ENCODE measurements around the gene CD81.
"Not testable (repeated sequence)": the region's sequence is repeated elsewhere in the genome, so short reads cannot be mapped to it uniquely, and the experiment has no call there.

CD81 gene

DNA sequence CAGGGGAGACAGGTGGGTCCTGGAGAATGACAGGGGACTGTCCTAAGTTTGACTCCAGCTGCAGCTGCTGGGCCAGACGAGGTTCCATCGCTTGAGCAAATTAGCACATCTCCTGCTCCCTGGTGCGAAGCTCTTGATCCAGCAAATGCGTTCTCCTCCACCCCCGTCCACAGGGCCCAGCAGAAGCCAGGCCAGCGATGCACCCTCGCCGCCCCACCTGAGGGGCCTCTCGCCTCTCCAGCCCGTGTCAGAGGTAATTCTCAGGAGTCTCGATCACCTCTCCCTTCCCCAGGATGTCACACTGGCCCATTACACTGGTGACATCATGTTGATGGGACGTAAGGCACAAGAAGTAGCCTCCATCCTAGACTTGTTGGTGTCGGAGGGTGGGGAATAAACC lies 19.5 kb upstream of the CD81 start:
- DNase-seq, result not testable (repeated sequence)

DNA sequence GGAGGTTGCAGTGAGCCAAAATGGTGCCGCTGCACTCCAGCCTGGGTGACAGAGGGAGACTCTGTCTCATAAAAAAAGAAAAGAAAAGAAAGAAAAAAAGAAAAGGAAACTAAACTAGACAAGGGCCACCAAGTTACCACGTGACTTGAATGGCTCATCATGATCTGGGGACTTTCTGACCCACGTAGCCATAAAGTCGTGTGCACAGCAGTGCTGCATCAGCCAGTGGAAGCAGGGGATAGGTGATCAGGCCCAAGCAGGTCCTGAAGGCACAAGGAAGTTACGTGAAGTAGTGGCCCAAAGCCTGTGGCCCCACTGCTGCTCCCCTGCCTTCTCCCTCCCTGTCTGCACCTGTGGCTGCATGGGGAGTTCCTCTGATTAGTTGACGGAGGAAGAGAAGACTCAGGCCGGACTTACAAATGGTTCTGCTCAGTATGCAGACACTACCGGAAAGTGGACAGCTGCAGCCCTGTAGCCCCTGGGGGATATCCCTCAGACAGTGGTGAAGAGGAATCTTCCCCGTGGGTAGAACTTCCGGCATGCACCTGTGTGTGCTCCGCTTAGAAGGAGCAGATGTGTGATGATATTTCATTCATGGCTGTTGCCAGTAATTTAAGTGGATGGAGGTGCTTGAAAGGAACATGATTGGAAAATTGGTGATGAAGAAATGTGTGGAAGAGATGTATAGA lies 18.2 kb upstream of the CD81 start:
- DNase-seq, result no peak

DNA sequence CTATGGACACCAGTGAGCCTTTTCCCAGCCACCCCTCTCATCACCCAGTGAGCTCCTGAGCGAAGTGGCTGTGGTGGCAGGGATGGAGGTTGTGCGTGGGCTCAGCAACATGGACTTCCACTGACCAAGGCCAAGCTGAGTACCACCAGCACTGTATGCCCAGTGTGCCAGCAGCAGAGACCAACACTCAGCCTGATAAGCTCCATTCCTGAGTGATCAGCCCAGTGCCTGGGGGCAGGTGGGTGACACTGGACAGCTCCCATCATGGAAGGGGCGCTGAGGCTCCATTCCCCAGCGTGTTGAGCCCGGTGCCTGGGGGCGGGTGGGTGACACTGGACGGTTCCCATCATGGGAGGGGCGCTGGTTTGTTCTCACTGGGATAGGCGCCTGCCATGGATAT lies 17.6 kb upstream of the CD81 start:
- DNase-seq, result no peak

DNA sequence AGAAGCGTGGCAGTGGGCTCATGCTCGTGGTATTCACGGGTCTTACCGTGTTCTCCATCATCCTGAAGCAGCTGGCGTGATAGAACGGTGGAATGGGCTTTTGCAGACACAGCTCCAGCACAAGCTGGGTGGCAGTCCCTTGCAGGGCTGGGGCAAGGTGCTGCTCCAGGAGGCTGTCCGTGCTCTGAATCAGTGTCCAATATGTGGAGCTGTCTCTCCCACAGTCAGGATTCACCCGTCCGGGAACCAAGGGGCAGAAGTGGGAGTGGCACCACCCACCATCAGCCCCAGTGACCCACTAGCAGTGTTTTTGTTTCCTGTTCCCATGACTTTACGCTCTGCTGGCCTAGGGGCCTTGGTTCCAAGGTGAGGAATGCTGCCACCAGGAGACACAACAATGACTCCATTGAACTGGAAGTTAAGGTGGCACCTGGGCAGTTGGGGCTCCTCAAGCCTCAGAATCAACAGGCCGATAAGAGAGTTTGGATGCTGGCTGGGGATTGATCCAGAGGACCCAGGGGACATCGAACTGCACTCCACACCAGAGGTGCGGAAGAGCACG lies 16.9 kb upstream of the CD81 start:
- no peak for DNase-seq

DNA sequence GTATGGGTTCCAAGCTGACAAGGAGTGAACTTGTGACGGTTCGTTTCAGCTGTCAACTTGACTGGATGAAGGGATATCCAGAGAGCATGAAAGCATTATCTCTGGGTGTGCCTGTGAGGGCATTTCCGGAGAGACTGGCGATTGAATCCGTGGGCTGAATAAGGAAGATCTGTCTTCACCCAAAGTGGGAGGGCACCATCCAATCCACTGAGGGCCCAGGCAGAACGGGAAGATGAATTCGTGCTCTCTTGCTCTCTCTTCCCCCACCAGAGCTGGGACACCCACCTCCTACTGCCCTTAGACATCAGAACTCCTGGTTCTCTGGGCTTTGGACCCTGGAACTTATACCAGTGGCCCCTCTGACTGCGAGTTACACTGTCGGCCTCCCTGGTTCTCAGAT lies 15.5 kb upstream of the CD81 start:
- no peak for DNase-seq

DNA sequence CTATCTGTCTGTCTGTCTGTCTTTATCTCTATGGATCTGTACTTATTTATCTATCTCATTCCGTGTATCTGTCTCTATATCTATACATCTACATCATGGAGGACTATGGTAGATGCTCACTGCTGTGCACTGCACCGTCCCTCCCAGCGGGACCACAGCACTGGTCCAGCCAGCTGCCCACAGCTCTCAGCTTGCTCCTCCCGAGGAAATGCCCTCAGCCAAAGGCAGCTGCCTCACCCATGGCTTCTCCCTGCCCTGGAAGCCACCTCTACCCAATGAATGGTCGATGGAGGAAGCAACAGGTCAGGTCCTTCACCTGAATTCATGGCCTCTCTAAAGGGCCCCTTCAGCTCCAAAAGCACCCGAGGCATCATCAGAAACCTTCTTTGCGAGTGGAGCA lies 14.7 kb upstream of the CD81 start:
- no peak for DNase-seq

DNA sequence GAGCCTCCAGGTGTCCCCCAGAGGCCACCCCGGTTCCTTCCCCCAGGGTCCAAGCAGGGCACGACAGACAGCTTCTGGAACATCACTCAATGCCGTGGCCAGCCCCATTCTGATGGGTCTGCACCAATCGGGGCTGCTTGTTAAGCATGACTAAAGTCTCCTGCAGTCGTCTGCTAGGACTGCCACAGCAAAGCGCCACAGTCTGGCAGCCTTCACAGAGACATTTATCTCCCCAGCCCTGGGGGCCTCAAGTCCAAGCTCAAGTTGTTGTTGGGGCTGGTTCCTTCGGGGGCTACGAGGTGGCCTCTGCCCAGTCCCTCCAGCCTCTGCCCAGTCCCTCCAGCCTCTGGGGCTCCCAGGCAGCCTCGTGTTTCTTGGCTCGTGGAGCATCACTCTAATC lies 14.0 kb upstream of the CD81 start:
- DNase-seq, result no peak

DNA sequence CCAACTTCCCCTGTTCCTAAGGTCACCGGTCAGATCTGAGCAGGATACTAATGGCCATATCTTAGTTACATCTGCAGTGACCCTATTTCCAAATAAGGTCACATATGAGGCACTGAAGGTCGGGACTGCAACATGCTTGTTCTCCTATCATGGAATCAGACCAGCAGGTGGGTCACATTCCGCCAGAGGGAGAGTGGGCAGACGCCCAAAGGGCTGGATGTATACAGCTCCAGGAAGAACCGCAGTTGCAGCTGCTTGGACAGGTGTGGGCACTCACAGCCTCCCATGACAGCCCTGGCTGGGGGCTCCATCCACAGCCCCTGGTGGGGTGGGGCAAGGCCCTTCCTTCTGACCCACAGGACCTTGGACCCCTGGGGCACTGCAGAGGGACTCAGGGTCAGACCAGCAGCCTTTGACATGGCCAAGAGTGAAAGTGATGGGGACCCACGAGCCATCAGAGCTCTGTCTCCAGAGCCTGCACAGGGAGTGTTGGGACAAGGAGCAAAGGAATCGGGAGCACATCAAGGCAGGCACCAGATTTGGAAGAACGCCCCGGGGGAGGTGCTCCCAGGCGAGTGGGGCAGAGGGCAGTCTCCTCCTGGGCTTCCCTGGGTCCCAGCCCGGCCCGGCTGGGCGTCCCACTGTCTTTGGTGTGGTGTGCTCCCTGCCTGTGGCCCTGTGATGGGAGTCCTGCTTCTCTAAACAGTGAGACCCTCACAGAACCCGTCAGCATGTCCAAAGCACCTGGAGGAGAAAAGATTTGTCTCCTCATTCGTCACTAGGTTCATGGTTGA lies 13.3 kb upstream of the CD81 start:
- DNase-seq, result no peak

DNA sequence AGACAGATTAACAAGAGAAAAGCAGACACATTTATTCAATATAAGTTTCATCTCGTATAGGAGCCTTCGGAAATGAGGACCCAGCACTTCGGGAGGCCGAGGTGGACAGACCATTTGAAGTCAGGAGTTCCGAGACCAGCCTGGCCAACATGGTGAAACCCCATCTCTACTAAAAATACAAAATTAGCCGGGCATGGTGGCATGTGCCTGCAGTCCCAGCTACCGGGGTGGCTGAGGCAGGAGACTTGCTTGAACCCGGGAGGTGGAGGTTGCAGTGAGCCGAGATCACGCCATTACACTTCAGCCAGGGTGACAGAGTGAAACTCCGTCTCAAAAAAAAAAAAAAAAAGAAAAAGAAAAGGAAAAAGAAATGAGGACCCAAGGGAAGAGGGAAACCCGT lies 12.7 kb upstream of the CD81 start:
- not testable (repeated sequence) for DNase-seq

DNA sequence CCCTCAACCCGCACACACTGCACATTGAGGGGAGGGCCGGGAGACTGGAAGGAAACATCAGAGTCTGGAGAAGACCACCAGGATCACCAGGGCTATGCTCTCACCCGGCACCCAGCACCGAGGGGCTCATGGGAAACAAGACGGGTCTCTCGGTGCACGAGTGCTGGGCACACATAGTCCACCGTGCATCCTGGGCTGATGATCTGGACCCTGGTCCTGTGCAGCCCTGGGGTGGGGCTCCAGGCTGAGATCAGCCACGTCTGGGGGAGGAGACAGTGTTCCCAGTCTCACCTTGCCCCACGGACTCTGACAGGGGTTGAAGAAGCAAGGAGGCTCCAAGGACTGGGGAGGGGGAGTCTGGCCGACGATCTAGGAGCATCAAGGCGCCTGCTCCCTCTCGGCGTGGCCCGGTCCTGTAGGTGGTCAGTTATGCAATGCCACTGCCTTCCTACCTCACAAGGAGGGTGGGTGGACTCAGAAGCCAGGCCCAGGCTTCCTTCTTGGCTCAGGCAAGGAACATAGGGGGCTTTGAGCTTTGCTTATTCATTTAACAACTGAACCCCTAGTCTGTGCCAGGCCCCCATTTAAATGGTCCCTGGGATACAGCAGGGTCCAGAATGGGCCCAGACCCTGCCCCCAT lies 11.4 kb upstream of the CD81 start:
- DNase-seq, result no peak

DNA sequence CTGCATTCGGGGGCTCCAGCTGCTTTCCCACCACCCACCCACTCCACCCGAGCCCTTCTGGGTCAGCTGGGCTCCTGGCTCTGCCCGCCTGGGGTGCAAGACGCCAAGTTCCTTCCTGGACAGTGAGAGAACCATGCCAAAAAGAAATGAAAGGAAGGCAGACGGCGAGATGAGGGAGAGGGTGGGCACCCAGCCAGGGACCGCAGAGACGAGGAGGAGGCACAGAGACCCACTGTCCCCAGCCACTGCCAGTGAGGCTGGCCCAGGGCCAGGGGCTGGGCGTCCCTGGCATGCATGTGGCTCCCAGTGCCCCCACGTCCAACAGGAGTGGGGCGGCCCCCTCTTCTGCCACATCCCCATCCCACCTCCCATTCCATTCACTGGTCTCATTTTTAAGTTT lies 10.8 kb upstream of the CD81 start:
- no peak for DNase-seq

DNA sequence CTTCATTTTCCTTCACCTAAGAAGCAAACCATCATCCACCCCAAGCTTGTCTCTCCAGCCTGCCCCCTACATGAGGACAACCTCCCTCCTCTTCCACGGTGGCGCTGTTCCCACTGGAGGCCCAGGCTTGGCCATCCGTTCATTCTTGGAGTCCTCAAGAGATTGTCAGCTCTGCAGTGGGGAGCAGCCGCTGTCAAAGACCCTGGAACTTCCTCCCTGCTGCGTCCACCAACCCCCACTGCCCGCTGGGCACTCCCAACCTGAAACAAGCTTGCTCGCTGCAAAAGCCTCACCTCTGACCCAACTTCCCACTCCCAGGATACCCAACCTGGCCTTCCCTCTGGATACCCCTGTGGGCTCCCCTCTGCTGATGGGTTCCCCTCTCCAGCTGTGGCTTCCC lies 10.4 kb upstream of the CD81 start:
- no peak for DNase-seq

DNA sequence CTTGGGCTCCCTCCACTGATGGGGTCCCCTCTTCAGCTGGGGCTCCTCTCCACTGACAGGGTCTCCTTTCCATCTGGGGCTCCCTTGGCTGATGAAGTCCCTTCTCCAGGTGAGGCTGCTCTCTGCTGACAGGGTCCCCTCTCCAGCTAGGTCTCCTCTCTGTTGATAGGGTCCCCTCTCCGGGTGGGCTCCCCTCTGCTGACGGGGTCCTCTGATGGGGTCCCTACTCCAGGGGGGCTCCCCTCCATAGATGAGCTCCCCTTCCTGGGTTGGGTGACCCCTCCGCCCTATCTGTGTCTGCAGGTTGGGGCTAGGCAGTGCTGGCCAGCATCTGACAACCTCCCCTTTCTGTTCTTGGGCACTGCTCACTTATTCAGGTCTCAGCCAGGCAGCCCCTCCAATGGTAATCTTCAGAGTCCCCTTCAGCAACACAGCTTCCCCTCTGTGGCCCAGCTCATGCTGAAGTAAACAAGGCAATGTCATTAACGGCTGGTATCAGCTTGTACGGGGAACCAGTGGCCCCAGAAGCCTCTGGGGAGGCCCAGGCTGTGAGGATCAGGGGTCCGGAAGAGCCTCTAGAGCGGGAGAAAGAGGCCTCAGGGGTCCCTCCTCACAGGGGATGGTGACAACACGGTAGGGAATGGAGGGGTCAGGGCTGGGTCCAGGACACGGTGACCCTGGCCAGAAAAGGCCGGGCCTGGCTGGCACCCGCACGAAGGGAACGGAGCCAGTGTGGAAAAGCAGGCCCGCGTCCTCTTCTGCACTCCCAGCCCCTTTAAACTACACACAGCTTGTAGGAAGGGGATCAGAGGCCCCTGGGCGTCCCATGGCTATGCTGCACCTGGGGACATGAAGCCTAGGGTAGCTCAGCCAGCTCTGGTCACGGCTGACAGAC lies 9.6 kb upstream of the CD81 start:
- DNase-seq, result no peak

DNA sequence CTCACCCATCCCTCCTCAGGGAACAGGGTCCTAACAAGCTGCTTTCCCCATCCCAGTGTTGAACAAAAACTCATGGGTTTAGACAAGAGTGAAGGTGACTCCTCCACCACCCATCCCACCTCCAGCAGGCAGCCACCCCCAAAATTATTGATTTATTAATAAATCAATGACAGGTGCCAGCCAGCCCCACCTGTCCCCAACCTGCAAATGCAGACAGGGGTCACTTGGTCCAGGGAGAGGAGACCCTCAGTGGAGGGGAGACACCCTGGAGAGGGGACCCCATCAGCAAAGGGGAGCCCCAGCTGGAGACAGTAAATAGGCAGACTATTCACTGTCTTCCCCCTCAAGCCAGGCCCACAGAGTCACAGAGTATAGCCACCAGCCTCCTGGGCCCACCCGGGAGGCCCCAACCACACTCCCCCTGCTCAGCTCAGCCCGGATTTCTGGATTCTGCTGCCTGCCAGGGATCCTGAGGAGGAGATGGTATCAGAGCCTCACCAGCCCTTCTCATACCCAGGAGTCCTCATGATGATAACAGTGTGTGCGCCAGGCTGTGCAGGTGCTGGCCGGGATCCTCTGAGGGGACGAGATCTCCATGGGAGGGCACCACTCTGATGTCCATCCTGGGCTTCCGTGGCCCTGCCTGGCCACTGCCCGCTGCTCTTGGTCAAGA lies 8.8 kb upstream of the CD81 start:
- DNase-seq, result no peak

DNA sequence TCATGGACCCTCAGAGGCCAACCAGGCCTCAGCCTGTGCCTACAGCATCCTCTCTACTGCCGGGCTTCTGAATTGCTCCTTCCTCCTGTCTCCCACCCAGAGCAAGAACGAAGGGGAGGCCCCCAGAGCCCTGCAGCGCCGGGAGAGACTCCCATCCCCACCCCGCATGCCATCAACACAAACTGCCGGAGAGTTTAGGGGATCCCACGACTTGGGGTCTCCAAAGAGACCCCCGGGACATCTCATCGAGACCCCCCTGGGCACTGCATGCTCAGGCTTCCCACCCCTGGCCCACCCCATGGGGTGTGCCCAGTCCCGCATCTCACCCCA lies 8.3 kb upstream of the CD81 start:
- no peak for DNase-seq

DNA sequence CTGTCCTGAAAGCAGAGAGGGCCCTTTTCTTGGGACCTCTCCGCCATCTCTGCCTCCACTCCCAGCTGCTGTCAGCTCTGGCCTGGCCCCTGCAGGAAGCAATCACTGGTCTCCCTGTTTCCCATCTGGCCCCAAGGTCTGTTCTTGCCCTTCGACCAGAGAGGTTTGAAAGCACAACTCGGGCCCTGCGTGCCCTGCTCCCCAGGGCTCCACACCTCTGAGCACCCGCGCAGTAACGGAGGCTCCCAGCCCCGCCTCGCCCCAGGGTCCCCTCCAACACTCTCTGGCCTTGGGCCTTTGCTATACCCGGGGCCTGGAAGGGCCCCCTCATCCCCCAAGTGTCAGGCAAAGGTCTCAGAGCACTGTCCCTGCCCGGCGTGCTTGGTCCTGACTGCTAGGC lies 7.8 kb upstream of the CD81 start:
- no peak for DNase-seq

DNA sequence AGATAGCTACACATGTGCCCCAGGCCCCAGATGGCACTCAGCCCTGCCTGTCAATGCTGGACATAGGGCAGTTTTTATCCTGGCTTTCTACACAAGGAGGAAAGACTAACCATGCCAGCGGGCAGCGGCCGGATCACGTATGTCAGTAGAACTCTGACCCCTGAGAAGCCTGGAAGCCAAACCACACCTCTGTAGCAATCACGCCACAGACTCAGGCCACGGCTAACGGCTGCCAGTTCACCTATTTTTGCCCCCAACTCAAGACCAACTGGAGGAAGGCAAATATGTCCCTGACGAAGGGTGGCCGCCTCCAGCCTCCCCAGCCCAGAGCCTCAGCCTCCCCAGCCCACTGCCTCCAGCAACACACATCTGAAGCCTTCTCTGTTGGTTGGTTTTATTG lies 7.2 kb upstream of the CD81 start:
- no peak for DNase-seq

DNA sequence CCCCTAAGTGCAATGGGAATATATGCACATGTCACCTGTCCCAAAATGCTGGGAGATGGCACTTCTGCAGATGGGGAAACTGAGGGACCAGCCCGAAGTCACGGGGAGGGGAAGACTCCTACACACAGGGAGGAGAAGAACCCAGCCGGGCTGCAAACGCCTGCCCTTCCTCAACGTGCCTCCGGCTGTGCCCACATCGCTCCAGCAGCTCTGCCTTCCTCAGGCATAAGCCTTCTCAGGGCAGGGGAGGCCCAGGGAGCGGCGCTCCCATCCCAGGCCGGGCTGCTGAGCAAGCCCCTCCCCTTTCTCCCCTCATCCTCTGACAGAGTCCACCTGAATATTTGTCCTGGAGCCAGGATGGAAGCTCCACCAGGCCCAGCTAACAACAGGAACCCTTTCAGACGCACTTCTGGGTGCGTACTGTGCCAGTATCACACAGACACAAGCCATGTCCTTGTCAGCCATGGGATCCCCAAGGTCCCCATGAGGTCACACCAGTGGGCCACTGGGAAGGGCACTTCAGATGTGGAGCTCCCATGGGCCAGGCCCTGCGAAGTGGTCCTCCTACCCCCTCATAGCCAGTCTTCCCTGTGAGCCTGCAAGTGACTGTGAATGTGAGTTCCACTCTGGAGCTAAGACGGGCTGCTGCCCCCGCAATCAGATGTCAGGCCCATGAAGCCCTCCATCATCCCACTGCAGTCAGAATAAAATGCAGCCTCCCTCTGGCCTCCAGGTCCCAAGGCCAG lies 2.5 kb upstream of the CD81 start:
- no peak for DNase-seq

DNA sequence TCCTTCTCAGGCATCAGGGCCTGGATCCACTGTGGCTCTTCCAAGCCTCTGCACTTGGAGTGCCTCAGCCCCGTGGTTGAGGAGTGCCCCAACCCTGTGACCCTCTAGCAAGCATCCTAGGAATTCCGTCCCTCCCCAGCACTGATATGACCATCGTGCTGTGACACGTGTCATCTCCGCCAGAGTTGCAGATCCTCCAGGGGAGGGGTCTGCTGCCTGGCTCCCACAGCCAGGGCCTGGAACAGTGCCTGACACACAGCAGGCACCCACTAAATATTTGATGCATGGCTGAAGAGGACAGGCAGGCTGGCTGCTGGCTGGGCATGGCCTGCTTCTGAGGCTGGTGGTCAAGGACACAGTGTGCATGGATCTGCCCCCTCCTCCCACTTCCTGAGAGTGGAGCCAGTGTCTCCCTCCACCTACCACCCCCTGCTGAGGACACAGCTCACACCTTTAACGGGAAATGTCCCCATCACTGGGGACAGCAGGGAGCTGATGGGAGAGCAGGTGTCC lies 1.7 kb upstream of the CD81 start:
- no peak for DNase-seq

DNA sequence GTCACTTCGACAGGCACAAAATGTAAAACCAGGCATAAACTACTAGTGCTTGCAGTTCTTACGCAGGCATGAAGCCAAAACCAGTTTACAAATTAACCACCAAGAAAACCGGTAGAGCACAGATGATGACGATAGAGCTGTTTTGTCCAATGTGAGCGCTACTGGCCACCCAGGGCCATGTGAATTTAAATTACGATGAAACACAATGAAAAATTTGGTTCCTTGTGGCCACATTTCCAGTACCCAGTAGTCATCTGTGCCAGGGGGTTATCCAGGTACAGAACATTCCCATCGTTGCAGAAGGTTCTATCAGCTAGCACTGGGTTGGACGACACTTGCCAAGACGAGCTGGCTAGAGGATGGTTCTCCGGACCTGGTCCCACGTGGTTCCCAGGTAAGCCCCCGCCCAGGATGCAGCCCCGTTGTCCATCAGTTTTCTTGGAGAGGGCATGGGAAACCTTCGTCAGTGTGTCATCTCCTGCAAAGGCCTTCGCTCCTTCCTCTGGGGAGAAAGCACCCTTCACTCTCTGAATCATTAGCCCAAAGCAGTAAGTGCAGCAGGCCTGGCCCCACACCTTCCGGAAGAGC lies 1.1 kb upstream of the CD81 start:
- DNase-seq, result no peak

Data from activated CD4-positive, alpha-beta T cell treated with anti-CD3 and anti-CD28 coated beads, Interleukin-2, amount 50 U/mL, for 48 hours (primary cell).